HFF-Myc (cell line): Measurements from ENCODE around the gene REXO5.
"Not testable (repeated sequence)": the region's sequence is repeated elsewhere in the genome, so short reads cannot be mapped to it uniquely, and the experiment has no call there.

Experiments
- DNase-seq: peaks from one replicate; pipeline ENCODE4 v3.0.0-alpha.2; 2011; ENCODE audit warnings: low read depth; ENCODE audit errors: extremely low read depth
- H3K4me3 ChIP-seq: replicated peaks from 2 replicates; pipeline ENCODE4 v1.5.1; 2011; ENCODE audit warnings: low read depth, mild to moderate bottlenecking, control low read depth, low read length
- TF ChIP-seq, protein P1 (sequence below): IDR thresholded peaks from 2 replicates; pipeline ENCODE4 v1.5.1; 2012; ENCODE audit warnings: mild to moderate bottlenecking, low read depth, low read length, control low read depth; ENCODE audit errors: missing control alignments

REXO5 gene

DNA sequence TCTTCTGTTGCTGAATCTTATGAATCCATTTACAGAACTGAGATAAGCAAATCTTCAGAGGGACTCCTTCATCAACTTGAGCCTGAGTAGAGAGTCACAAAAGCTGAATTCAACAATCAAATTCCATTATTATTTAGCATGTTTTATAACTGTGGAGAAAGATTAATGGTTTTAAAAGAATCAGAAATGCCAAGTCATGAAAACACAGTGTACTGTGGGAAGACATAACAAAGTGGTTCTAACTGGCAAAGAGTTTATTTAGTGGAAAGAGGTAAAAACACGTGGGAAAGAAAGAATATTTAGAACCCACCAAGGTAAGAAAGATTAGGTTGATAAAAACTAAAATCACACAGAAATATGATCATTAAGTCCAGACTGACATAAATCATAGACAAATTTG, 5.0 kb upstream of the REXO5 start:
- DNase-seq = no peak
- no peak overlapping the region for H3K4me3 ChIP-seq
- TF ChIP-seq, protein P1, sequence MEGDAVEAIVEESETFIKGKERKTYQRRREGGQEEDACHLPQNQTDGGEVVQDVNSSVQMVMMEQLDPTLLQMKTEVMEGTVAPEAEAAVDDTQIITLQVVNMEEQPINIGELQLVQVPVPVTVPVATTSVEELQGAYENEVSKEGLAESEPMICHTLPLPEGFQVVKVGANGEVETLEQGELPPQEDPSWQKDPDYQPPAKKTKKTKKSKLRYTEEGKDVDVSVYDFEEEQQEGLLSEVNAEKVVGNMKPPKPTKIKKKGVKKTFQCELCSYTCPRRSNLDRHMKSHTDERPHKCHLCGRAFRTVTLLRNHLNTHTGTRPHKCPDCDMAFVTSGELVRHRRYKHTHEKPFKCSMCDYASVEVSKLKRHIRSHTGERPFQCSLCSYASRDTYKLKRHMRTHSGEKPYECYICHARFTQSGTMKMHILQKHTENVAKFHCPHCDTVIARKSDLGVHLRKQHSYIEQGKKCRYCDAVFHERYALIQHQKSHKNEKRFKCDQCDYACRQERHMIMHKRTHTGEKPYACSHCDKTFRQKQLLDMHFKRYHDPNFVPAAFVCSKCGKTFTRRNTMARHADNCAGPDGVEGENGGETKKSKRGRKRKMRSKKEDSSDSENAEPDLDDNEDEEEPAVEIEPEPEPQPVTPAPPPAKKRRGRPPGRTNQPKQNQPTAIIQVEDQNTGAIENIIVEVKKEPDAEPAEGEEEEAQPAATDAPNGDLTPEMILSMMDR = no peak

DNA sequence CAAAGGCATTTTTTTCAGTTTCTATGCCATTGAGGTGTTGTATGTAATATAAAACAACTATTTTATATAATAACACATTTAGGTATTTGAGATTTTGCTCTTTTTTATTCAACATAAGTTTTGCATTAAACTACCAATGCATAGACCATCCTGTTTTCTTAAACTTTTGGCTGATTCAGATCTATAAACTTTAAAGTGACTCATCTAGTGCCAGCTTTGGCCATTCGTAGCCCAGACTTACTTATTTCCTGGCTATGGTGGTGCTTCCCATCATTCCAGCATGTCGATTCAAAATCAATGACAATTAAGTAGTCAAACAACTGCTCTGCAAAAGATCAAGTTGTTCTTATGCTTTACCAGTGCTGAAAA, 3.2 kb upstream of the REXO5 start:
- no peak for DNase-seq
- no peak overlapping the region for H3K4me3 ChIP-seq
- TF ChIP-seq, protein P1 = no peak

DNA sequence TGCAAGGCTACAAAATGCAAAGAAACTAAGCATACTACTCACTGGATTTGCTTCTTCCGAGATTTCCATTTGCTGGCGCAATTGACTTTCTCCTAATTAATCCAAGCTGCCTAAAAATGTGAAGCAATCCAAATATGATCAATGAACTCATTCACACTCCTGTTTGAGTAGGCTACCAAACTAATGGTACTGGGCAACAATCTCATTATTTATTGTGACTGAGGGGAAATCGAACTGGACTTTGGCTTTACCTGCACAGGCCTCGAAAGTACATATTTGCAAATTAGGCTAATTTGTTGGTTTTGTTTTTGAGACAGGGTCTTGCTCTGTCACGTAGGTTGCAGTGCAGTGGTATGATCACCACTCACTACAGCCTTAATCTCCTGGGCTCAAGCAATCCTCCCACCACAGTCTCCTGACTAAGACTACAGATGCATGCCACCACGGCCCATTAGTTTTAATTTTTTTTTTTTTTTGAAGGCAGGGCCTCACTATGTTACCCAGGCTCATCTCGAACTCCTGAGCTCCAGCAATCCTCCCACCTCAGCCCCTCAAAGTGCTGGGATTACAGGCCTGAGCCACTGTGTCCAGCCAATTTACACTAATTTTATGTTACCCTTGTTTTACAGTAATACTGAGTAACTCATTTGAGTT, 2.6 kb upstream of the REXO5 start:
- H3K4me3 ChIP-seq = no peak overlapping the region
- DNase-seq = no peak
- TF ChIP-seq, protein P1 = no peak

DNA sequence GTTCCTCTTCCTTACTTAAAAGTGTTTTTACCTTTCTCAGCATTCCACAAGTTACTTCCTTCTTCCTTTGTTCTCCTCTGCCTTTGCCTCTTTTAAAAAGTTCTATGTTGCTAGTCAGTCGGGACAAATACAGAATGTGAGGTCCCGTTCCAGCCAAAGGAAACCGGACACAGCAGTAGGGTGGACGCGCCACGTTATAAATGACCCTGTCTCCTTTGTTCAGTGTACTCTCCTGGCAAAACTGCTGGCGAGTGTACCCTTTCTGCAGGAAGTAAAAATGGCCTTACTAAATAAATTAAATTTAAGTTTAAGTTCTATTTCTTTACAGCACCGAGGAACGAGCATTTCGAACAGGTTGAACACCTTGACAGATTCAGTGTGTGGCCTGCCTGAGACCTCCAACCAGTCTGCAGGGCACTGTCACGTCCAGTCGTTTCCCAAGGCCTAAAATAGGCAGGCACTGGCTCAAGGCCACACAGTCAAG, 601 bp upstream of the REXO5 start:
- H3K4me3 ChIP-seq = peak overlapping the region; percentile 95
- not testable (repeated sequence) for DNase-seq

DNA sequence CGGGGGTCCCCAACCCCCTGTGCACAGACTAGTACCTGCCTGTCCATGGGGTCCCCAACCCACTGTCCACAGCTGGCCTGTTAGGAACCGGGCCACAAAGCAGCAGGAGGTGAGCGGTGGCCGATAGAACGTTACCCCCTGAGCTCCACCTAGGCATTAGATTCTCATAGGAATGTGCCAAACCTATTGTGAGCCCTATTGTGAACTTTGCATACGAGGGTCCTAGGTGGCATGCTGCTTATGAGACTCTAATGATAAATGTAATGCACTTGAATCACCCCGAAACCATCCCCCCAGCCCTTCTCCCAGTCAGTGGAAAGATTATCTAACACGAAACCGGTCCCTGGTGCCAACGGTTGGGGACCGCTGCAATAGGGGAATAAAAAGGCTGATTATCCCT, 1.5 kb downstream of the REXO5 start:
- no peak for DNase-seq
- peak overlapping the region; percentile 95 for H3K4me3 ChIP-seq
- TF ChIP-seq, protein P1 = no peak

DNA sequence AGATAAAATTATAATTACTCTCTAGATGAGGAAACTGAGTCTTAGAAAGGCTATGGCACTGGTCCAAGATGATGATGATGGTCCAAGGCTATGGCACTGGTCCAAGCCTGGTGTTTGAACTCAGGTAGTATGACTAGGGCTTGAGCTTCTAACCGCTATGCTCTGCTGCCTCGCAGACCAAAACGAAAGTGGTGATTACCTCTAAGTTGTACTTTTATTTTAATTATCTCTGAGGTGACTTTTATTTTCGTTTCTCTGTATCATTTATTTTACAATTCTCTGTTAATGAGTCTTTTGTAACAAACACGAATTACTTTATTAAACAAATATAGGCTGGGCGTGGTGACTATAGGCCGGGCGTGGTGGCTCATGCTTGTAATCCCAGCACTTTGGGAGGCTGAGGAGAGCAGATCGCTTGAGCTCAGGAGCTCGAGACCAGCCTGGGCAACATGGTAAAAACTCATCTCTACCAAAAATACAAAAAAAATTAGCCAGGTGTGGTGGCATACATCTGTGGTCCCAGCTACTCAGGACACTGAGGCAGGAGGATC, 5.6 kb downstream of the REXO5 start:
- DNase-seq = no peak
- TF ChIP-seq, protein P1 = no peak

DNA sequence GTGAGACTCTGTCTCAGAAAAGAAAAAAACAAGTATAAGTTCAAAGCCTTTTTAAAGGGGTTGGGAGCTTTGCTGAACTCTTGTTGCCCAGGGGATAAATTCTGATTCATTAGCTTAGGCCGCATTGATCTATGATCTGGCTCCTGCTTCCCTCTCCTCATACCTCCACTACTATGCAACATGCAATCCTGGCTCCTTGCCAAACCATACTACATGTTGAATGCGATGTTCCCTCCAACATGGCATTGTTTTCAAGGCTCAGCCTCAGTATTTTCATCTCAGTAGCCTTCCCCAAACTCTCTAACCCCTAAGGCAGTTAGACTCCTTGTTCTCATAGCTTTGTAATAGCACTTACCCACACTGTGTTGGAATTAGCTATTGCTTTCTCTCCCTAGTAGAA, 6.2 kb downstream of the REXO5 start:
- TF ChIP-seq, protein P1 = no peak
- no peak for DNase-seq
- H3K4me3 ChIP-seq = no peak overlapping the region

More for the DNA sequence above, 5.6 kb downstream of the REXO5 start:
- H3K4me3 ChIP-seq = no peak overlapping the region
